Stimulated activated CD4-positive, alpha-beta T cell treated with anti-CD3 and anti-CD28 coated beads, Interleukin-4, amount 100 ng/mL, for 48 hours (primary cell): Measurements from ENCODE around the gene PRDM16.

Source experiments
- DNase-seq, 2 donors: peaks; one replicate each; pipeline ENCODE4 v3.0.0-alpha.2; 2020; ENCODE audit warnings: low read depth in 2 of 2

Gene PRDM16

DNA sequence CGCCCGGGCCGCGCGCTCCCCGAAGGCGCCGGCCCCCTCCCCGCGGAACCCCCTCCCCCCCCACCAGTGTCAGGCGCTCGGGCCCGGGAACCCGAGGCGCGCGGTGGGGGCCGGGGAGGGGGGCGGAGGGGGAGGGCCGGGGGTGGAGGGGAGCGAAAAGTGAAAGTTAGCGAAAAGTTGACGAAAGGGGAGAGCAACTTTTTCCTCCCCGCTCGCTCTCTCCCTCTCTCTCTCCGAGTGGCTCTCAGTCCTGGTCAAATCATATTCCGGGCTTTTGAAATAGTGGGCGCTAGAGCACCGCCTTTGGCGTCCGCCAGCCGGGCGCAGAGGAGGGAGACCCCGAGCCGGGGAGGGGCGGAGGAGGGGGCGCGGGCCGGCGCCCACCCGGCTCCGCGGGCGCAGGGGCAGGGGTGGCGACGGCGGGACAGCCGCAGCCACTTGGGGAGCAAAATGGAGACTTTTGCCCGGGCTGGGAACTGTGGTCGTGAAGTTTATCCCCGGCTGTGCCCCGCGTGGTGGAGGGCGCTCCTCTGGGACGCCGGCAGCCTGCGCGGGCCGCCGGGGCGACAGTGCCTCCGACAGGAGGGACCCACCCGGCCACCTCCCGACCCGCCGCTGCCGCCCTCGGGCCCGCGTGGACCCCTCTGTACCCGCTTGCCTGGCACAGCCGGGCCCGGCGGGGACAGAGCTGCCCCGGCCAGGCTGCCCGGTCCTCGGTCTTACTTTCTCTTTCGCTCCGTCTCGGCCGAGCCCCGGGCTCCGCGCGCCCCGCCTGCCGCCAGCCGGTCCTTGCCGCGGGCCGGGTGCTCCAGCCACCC is 697 bp downstream of the PRDM16 start:
- no peak for DNase-seq

DNA sequence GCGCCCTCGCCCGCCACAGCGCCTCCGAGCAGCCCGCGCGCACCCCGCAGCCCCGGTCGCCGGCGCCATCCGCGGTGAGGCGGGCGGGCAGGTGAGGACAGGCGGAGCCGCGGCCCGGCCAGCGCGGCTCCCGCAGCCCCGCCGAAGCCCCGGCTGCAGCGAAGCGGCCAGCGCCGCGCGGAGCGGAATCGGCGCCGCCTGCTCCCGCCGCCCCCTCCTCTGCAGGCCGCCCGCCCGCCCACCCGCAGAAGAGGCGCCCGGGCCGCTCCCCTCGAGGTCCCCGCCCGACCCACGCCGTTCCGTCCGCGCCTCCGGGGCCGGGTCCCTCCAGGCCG is 1.3 kb downstream of the PRDM16 start:
- DNase-seq = no peak

- DNase-seq = no peak
These were observed 1.9 kb downstream of the PRDM16 start for GRCh38 chr1:3070644-3071564.

DNA sequence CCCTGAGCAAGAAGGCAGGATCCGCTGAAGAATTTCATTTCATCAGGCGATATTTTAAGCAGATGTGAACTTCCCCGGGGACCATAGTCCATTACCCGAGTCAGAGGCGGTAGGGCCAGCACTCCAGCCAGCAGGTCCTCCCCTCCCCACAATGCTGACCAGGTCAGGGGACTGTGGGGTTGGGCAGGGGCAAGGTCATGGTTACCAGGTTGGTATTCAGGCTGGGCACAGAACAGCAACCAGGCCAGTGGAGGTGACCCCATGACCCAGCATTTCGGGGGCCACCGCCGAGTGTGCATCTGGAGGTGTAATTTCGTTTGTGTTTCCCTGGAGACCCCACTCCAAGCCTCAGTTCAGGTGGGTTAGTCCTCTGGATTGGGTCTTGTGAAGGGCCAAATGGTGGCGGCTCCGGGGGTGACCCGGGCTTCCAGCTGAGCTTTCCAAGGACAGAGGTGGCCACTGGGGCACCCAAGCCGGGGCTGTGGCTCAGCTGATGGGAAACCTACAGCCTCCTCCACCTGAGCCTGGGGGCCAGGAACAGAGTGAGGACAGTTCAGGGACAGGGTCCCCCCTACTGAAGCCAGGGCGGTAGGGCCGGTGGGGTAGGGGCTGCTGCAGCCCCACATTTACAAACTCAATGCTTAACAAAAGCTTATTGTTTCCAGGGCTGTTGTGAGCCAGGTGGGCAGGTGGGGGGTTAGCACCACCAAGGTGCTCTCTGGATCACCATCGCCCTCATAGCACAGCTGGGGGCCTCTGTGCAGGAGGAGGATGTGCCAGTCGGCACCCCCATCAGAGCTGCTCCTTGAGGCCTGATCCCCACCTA is 2.8 kb downstream of the PRDM16 start:
- no peak for DNase-seq

GRCh38 chr1:3072391-3073185 is 3.6 kb downstream of the PRDM16 start:
- no peak for DNase-seq

DNA sequence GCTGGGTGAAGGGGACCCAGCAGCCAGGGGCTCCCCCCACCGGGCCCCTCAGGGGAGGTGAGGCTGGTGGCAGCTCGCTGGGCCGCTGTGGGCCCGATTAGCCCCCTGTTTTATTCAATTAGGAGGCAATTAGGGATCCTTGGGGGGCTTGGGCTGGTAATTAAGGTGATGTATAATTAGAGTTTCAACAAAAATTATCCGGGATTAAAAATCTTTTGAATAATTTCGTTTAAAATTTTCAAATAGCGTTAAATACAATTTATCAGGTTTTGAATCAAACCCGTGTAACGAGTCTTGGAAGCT is 4.1 kb downstream of the PRDM16 start:
- DNase-seq = no peak

DNA sequence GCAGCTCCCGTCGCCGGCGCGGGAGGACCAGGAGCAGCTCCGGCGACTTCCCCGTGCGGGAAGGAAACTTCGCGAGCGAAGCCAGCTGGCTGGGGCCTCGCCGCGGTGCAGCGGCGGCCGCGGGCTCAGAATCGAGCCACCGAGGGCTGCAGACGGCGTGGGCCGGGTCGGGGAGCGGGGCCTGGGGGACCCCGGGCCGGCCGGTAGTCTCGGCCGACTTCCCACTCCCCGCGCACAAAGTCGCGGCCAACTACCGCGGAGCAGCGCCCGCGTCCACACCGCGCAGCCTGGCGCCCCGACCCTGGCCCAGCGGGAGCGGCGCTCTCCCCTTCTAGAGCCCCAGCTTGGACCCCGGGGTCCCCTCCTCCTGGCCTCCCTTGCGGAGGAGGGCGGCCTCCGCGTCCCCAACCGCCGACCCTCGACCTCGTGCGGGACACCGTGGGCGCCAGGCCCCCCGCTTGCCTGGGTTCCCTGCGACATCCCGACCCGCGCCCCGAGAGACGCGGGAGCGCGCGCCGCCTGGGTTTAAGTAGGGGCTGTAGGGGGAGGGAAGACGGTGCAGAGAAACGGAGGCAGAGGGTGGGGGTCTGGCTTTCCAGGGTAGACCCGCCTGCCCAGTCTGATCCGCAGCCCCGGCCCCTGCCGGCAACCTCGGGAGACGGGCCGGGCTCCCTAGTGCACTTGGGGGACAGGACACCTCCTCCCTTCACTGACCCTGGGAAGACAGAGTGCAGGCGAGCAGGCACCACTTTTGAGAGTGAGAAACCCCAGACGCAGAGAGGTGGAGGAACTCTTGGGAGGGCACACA is 4.7 kb downstream of the PRDM16 start:
- DNase-seq = no peak

GRCh38 chr1:3074297-3074741 is 5.3 kb downstream of the PRDM16 start:
- DNase-seq = no peak

GRCh38 chr1:3074800-3075199 is 5.8 kb downstream of the PRDM16 start:
- DNase-seq = no peak

DNA sequence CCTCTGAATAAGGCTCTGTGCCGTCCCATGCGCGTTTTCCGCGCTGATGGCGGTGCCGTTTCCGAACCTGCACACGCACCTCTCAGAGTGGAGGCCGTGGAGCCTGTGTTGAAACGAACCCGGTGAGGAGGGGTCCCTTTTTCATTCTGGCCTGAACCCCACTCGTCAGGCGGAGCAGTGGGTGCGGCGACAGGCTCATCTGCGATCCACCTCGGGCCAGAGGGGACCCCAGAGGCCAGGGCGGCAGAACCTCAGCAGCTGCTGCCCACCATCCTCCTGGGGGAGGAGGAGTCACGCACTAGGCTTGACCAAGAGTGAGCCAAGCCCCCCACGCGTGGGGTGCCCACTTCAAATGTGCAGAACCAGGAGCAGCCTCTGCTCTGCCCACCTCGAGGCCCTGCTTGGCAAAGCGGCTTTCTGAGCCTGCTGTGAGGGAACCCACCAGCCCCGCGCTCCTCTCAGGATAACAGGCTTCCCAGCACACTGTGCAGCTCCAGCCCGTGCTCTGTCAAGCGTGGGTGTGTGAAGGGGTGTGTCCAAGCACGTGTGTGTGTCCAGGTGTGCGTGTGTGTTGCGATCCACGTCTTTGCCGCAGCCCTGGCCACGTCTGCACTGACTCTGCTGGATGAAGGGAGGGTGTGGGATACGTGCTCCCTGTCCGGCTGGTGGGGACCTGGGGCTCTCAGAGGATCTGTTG is 6.8 kb downstream of the PRDM16 start:
- DNase-seq = no peak

GRCh38 chr1:3076363-3076740 is 7.3 kb downstream of the PRDM16 start:
- no peak for DNase-seq

- DNase-seq = no peak
These were observed 8.1 kb downstream of the PRDM16 start for GRCh38 chr1:3077081-3077480.

DNA sequence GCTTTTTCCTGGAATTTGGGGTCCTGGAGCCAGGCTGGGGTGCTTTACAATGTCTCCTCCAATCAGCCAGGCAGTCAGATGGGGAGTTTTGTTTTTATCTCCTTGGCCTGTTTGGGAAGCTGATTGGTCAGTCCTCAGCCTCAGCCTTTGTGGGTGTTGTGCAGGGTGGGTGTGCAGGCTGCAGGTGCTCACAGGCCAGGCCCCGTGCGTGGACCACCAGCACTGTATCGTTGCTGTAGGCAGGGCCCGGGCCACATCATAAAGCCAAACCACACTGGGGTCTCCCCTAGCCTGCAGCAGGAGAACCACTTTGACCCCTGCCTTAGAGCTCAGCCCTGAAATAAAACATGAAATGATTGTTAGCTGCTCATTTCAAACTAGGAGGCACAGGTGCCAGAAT is 8.6 kb downstream of the PRDM16 start:
- no peak for DNase-seq

DNA sequence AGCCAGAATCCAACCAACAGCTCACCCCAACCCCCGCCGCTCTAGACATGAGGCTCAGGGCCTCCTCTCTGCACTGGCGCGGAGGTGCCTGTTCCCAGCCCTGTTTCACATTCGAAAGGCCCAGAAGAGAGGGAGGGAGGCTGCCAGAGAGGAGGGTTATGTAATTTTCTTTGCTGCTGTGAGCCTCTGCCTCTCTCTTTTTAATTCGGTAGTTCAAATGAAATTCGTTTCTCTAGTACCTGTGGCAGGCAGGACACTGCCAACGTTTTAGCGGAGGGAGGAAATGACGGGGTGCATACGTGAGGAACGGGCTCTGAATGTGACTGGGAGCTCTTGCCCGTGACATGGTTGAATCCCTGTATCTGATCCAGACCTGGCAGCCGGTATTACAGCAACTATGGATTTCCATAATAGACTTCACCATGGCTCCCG is 9.4 kb downstream of the PRDM16 start:
- no peak for DNase-seq

- DNase-seq = no peak
These were observed 9.9 kb downstream of the PRDM16 start for GRCh38 chr1:3078871-3079270.

DNA sequence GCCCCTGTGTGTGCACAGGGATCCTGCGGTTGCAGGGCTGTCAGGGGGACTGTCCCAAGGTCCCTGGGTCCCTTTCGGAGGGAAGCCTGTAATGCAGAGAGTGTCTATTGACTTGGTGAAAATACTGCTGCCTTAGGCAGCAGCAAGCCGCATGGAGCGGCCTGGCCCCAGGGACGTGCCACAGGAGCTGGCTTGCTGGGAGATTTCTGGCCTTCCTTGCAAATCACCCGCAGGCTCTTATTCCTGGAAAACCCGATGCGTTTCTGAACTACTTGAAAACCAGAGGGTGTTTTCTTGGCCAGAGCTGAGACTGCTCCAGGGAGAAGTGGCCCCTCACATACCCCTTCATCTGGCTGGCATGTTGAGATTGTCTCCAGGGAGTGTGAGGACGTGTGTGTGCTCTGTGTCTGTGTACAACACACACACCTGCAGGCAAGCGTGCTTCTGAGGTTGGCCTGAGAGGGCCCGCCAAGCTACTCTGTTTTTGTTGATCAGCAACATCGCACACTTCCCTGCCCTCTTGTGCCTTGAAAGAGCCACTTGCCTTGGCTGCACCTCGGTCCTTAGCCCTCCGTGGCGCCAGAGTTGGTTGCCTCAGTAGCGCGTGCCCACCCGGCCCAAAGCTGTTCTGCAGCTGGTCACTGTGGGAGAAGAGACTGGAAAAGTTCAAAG is 10.5 kb downstream of the PRDM16 start:
- no peak for DNase-seq

GRCh38 chr1:3080053-3080955 is 11.3 kb downstream of the PRDM16 start:
- no peak for DNase-seq

DNA sequence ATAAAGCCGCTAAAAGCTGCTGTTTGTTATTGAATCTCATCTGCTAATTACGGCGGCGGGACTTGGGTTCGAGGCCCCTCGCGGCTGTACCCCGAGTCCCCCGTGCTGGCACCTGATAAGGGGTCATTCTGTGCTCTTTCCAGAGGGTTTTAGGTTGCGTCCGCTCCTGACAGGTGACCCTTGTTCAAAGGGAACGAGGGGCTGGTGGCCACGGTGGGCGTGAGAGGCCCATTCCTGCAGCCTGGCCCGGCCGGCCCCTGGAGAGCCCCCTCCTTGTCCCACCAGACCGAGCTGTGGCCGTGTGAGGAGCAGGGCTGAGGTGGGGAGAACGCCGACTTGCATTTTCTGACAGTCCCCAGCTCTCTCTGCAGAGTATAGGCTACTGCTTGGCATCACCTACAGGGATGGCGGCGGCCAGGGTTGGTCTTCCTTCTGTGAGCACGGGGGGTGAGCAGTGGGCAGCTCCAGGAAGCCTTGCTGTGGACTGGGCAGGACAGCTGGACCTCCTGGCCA is 12.2 kb downstream of the PRDM16 start:
- DNase-seq = no peak
